HEK293T (cell line): ENCODE data around the gene DMD.

Experiments used
- ELF4 ChIP-seq: fragments of 450-650 bp; IDR thresholded peaks from 2 replicates; pipeline ENCODE4 v1.6.1; 2017; ENCODE audit warnings: antibody characterized with exemption
- FOXA1 ChIP-seq: fragments of 450-650 bp; IDR thresholded peaks from 2 replicates; pipeline ENCODE4 v1.6.1; 2016; ENCODE audit warnings: mild to moderate bottlenecking
- FOXK2 ChIP-seq: fragments of 450-650 bp; IDR thresholded peaks from 2 replicates; pipeline ENCODE4 v1.6.1; 2016; ENCODE audit warnings: mild to moderate bottlenecking
- FOXM1 ChIP-seq: fragments of 450-650 bp; IDR thresholded peaks from 2 replicates; pipeline ENCODE4 v1.6.1; 2017; ENCODE audit warnings: mild to moderate bottlenecking, borderline replicate concordance

DNA sequence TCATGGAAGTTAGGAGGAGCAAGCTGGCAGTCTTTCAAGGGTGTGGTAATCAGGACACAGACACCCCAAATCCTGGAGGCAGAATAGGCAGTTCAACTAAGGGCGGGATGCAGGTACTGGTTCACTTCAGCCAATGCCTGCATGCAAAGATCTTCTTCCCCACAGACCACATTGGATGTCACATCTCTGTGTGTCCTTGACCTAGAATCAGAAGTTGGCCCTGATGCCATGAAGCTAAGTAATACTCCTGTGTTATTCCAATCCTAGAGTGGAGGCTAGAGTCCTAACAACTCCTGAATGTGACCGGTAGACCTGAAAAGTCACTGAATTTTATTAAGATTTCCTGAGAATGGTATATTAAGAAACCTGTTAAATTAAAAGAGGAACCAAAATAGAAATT is 165.5 kb downstream of the DMD start:
- TF ChIP-seq FOXK2 (no peak), FOXM1 (no peak), FOXA1 (no peak), ELF4 (no peak)
